HG03095 (cell line): ENCODE measurements around the gene CRTC1.
"Not testable (repeated sequence)": the region's sequence is repeated elsewhere in the genome, so short reads cannot be mapped to it uniquely, and the experiment has no call there.

Experiments
- ATAC-seq: cut with Tn5 transposase; IDR thresholded peaks from one replicate; pipeline ENCODE4 v1.9.1; 2021; ENCODE audit warnings: moderate library complexity; ENCODE audit not compliant: unreplicated experiment

CRTC1 gene

GRCh38 chr19:18668744-18669523 is 14.5 kb upstream of the CRTC1 start:
- no peak for ATAC-seq

GRCh38 chr19:18669524-18669817 is 14.0 kb upstream of the CRTC1 start:
- ATAC-seq: no peak

- no peak for ATAC-seq
These were observed 13.6 kb upstream of the CRTC1 start for GRCh38 chr19:18669883-18670282.

GRCh38 chr19:18670312-18670711 is 13.2 kb upstream of the CRTC1 start:
- no peak for ATAC-seq

- no peak for ATAC-seq
These were observed 12.0 kb upstream of the CRTC1 start for GRCh38 chr19:18671303-18672043.

GRCh38 chr19:18672044-18672451 is 11.4 kb upstream of the CRTC1 start:
- no peak for ATAC-seq

GRCh38 chr19:18672606-18673337 is 10.7 kb upstream of the CRTC1 start:
- no peak for ATAC-seq

- ATAC-seq: no peak
These were observed 8.9 kb upstream of the CRTC1 start for GRCh38 chr19:18674616-18675015.

- no peak for ATAC-seq
These were observed 7.7 kb upstream of the CRTC1 start for GRCh38 chr19:18675779-18676178.

- ATAC-seq: no peak
These were observed 6.8 kb upstream of the CRTC1 start for GRCh38 chr19:18676692-18677091.

- no peak for ATAC-seq
These were observed 6.3 kb upstream of the CRTC1 start for GRCh38 chr19:18677156-18677555.

- ATAC-seq: not testable (repeated sequence)
These were observed 3.3 kb upstream of the CRTC1 start for GRCh38 chr19:18680148-18680547.

- no peak for ATAC-seq
These were observed 722 bp upstream of the CRTC1 start for GRCh38 chr19:18682807-18683108.

- ATAC-seq: no peak
These were observed 620 bp downstream of the CRTC1 start for GRCh38 chr19:18683958-18684641.

- no peak for ATAC-seq
These were observed 1.1 kb downstream of the CRTC1 start for GRCh38 chr19:18684642-18684993.

GRCh38 chr19:18685597-18686190 is 2.2 kb downstream of the CRTC1 start:
- ATAC-seq: no peak

GRCh38 chr19:18687740-18688465 is 4.4 kb downstream of the CRTC1 start:
- no peak for ATAC-seq

GRCh38 chr19:18696023-18696422 is 12.5 kb downstream of the CRTC1 start:
- ATAC-seq: no peak

GRCh38 chr19:18697680-18698079 is 14.2 kb downstream of the CRTC1 start:
- no peak for ATAC-seq

- ATAC-seq: no peak
These were observed 15.1 kb downstream of the CRTC1 start for GRCh38 chr19:18698321-18699167.
